Nucleus accumbens (tissue), 56 donors: ENCODE data around the gene KRTAP5-3.
A peak's percentile ranks its signal among the peaks of the same experiment; 100 is the strongest.
"Not testable (repeated sequence)": the region's sequence is repeated elsewhere in the genome, so short reads cannot be mapped to it uniquely, and the experiment has no call there.

Experiments used
- DNase-seq, 56 donors: peaks; one replicate each; lab custom pipeline; 2025; lab: John Stamatoyannopoulos, UW

The KRTAP5-3 gene

GRCh38 chr11:1608363-1608762 is at the start of gene KRTAP5-3:
Gene KRTAP5-3, minus strand, starts transcription at chr11:1608463. Its CDS starts 78 bp downstream, at chr11:1608385.
- DNase-seq: no peak

- DNase-seq: no peak
These were observed 48.4 kb upstream of the KRTAP5-3 start for GRCh38 chr11:1656670-1657069.

- DNase-seq: no peak
These were observed 47.8 kb upstream of the KRTAP5-3 start for GRCh38 chr11:1656061-1656441.

- DNase-seq: no peak
These were observed 47.2 kb upstream of the KRTAP5-3 start for GRCh38 chr11:1655168-1656060.

- DNase-seq: no peak
These were observed 46.3 kb upstream of the KRTAP5-3 start for GRCh38 chr11:1654388-1655167.

GRCh38 chr11:1653541-1654387 is 45.5 kb upstream of the KRTAP5-3 start:
- DNase-seq: no peak

GRCh38 chr11:1652771-1653540 is 44.7 kb upstream of the KRTAP5-3 start:
- DNase-seq: peak in 50 of 56 donors; percentile 20 to 90 (median 60)

- DNase-seq: no peak
These were observed 44.1 kb upstream of the KRTAP5-3 start for GRCh38 chr11:1652442-1652770.

- no peak for DNase-seq
These were observed 43.8 kb upstream of the KRTAP5-3 start for GRCh38 chr11:1652026-1652425.

- DNase-seq: no peak
These were observed 43.2 kb upstream of the KRTAP5-3 start for GRCh38 chr11:1651411-1651980.

GRCh38 chr11:1650918-1651262 is 42.6 kb upstream of the KRTAP5-3 start:
- DNase-seq: no peak

- DNase-seq: no peak
These were observed 42.0 kb upstream of the KRTAP5-3 start for GRCh38 chr11:1650034-1650917.

- no peak for DNase-seq
These were observed 40.6 kb upstream of the KRTAP5-3 start for GRCh38 chr11:1648653-1649420.

GRCh38 chr11:1647901-1648652 is 39.8 kb upstream of the KRTAP5-3 start:
- no peak for DNase-seq

GRCh38 chr11:1646540-1646939 is 38.3 kb upstream of the KRTAP5-3 start:
- not testable (repeated sequence) for DNase-seq

GRCh38 chr11:1645357-1645821 is 37.1 kb upstream of the KRTAP5-3 start:
- no peak for DNase-seq
